GM12875 (cell line): ENCODE data around the gene RAB3C.

Experiments
- H3K4me3 ChIP-seq: one replicate; pipeline ENCODE4 v1.5.1; 2011; ENCODE audit warnings: low read depth, low read length, control low read depth
- CTCF ChIP-seq: IDR thresholded peaks from 2 replicates; pipeline ENCODE4 v1.5.1; 2011; ENCODE audit warnings: low read depth, mild to moderate bottlenecking, control low read depth, inconsistent platforms, low read length, moderate library complexity, borderline replicate concordance; ENCODE audit not compliant: insufficient read depth

The RAB3C gene

GRCh38 chr5:58800356-58800755, 217.5 kb downstream of the RAB3C start:
- no peak overlapping the region for H3K4me3 ChIP-seq
- TF ChIP-seq CTCF, result no peak

GRCh38 chr5:58800861-58801540, 218.1 kb downstream of the RAB3C start:
- no peak for TF ChIP-seq CTCF
- no peak overlapping the region for H3K4me3 ChIP-seq

GRCh38 chr5:58803056-58803455, 220.2 kb downstream of the RAB3C start:
- H3K4me3 ChIP-seq, result no peak overlapping the region

GRCh38 chr5:58804291-58804690, 221.4 kb downstream of the RAB3C start:
- no peak overlapping the region for H3K4me3 ChIP-seq
- no peak for TF ChIP-seq CTCF

More at GRCh38 chr5:58803056-58803455, 220.2 kb downstream of the RAB3C start:
- TF ChIP-seq CTCF, result no peak

- no peak overlapping the region for H3K4me3 ChIP-seq
- TF ChIP-seq CTCF, result no peak
Measured at GRCh38 chr5:58810086-58810485, 227.2 kb downstream of the RAB3C start.

- no peak overlapping the region for H3K4me3 ChIP-seq
- TF ChIP-seq CTCF, result no peak
Measured at GRCh38 chr5:58813855-58814254, 231.0 kb downstream of the RAB3C start.

GRCh38 chr5:58816181-58816731, 233.4 kb downstream of the RAB3C start:
- no peak overlapping the region for H3K4me3 ChIP-seq

More at GRCh38 chr5:58816181-58816731, 233.4 kb downstream of the RAB3C start:
- TF ChIP-seq CTCF, result no peak
